ENCODE results near the gene CASK.
"Not testable (repeated sequence)": the region's sequence is repeated elsewhere in the genome, so short reads cannot be mapped to it uniquely, and the experiment has no call there.

Gene CASK

DNA sequence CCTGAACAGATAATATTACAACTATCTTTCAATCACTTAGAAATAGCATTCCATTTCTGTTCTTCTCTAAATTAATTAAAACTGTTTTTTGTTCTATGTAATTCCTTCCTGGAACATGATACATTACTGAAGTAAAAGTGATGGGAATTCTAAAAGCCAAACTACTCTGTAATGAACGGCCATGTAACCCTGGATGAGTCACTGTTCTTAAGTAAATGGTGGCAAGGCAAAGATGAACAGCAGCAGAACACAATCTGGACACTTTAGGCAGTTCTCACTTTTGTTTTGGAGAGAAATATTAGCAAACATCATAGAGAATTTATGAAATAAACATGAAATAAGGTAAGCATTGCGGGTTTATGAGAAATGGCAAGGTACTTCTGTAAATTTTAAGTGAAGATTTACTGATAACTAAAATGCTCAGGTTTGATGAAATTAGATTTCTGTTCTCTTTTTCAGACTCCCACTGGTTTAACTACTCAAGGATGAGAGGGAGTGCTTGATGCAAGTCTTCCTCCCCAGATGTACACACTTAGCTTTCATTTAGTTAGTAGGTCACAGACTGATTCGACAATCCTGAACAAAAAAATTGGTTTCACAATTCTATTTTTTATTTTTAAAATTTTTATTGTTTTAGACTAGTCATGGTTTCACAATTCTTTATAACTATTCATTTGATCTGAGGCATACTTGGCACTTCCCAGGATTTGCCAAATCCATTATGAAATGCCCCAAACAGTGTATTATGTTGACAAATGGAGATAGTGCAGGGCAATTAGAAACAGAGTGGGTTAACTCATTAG, 200.3 kb downstream of the CASK start:
- FAIRE-seq: no peak

GRCh38 chrX:41722214-41722613, 201.1 kb downstream of the CASK start:
- no peak for FAIRE-seq

DNA sequence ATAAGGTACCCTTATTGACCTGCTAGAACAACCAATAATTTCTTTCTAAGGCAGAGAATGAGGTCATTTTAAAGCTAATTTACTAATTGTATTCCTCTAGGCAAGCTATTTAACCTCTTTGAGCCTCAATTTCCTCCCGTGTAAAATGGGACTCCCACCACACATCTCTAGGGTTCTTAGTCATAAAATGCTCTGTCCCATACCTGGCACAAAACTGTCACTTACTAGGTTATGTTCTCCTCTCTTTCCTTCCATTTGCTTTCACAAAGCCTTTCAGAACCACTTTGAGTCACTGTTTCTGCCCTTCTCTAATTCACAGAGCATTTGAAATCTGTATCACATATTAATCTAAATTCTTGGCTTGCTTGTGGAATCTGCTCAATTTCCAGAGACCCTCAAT, 201.8 kb downstream of the CASK start:
- no peak for FAIRE-seq

GRCh38 chrX:41720125-41720779, 203.1 kb downstream of the CASK start:
- no peak for FAIRE-seq

DNA sequence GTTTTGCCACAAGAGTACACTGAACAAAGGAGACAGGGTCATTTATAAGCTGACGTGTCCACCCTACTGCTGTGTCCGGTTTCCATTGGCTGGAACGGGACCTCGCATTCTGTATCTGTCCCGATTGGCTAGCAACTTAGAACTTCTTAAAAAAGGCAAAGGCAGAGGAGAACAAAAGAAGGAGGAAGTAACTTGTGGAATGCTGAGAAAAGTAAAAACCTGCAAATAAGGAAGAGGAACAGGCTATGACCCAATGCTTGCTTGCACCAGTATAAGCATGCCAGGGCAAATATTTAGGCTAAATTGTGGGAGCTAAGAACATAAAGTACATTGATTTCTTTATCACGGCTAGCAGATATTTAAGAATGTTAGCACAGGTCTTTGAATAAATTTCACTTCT, 203.7 kb downstream of the CASK start:
- not testable (repeated sequence) for FAIRE-seq

DNA sequence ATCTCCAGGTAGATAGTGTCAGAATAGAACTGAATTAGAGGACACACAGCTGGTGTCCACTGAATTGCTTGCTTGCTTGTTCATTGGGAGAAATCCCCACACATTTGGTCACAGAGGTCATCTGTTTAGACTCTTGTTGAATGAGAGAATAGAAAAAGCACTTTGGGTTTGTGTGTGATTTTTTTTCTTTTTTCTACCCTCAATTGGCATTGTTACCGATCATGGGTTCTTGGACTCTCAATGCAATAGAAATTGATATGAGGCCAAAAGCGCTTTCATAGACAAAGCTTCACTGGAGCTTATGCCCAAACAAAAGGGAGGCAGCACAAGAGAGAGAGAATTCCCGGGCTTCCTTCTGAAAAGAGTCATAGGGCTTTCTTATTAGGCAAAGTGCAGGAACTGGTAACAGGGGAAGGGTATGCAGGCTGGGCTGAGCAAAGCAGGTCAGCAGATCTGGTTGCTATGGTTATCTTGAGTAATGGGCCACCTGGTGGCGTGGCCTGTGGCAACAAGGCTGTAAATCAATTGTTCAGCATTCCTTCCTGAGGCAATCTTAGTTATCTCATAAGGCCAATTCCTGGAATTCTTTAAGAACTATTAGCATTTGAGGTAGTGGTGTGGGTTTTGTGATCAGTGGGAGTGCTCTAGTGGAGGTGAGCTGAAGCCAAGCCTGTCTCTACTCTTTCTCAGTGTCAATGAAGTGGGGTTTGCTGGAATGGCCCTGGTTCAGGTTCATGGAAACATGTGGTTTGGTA, 204.7 kb downstream of the CASK start:
- FAIRE-seq: no peak

DNA sequence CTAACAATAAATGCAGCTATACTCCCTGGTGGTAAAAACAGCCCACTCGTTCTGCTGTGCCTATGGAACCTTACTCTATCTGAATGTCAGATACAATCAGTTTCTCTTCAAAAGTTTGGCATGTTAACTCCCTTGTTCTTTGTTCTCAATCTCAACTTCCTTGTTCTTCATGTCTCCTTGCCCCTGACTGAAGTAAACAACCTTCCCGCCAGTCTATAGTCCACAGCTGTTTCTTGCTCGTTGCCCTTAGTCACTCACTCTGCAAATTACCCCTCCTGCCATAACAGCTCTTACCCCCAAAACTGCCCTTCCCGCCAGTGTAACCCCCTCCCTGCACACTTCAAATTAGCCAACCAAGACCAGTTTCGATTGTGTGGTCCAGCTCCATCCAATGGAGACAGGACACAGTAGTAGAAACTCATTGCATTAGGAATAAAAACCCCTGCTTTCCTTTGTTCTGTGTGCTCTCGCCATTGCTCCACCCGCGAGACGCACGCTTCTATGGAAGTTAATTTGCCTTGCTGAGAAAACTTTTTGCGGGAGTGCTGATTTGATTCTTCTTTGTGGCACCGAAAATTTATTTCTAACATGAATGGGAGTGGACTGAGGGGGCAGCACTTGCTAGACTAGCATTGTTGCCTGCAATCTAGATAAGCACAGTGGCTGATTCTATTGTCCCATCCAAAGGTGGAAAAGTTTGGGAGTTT, 206.4 kb downstream of the CASK start:
- no peak for FAIRE-seq

- no peak for FAIRE-seq
Measured at GRCh38 chrX:41716222-41716621, 207.1 kb downstream of the CASK start.

DNA sequence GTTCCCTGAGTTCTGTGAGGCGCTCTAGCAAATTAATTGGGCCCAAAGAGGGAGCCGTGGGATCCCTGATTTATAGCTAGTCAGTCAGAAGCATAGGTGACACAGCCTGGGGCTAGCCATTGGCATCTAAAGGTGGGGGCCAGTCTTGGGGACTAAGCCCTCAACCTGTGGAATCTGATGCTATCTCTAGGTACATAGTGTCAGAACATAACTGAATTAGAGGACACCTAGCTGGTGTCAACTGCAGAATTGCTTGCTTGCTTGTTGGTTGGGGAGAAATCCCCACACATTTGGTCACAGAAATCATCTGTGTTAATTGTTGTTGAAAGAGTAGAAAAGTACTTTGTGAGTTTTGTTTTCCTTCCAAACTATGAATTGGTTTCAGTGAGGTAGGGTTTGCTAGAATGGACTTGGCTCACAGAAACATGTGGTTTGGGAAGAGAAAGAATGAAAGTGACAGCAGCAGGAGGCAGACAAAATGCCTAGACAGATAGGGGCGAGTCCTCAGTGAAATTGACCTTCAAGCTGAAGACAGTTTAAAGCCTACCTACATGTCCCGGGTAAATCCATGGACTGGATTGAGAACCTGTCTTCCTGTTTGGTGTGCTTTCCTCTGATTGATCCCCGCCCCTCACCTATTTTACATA, 212.2 kb downstream of the CASK start:
- no peak for FAIRE-seq

DNA sequence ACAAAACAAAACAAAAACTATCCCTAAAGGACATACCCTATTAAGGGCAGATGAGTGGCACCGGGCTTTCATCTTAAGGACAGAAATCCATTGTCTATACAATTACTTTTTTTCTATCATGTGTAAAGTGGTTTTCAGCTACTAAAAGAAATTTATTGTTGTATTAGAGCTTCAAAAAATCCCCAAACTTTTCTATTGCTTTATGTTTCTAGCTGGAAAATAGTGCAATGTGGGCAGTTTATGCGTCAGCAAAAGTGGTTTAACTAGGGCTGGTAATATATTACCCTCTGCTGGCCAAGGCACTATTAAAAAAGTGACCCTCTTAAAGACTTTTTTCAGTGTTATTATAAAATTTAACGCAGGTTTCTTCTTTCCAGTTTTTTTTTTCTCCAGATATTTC, 214.9 kb downstream of the CASK start:
- no peak for FAIRE-seq

DNA sequence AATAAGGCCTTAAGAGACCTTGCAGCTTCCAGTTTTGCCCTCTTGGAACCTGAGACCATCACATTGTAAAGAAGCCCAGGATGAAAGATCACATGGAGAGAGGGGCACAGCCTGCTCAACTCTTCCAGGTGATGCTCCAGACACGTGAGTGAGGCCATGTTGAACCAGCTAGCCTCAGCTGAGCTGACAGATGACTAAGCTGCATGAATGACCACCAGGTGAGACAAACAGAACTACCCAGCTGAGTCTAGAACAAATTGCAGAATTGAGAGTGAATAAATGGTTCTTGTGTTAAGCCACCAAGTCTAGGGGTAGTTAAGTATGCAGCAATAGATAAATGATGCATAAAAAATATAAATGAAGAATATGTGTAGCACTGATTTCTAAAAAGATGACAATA, 216.1 kb downstream of the CASK start:
- FAIRE-seq: no peak

DNA sequence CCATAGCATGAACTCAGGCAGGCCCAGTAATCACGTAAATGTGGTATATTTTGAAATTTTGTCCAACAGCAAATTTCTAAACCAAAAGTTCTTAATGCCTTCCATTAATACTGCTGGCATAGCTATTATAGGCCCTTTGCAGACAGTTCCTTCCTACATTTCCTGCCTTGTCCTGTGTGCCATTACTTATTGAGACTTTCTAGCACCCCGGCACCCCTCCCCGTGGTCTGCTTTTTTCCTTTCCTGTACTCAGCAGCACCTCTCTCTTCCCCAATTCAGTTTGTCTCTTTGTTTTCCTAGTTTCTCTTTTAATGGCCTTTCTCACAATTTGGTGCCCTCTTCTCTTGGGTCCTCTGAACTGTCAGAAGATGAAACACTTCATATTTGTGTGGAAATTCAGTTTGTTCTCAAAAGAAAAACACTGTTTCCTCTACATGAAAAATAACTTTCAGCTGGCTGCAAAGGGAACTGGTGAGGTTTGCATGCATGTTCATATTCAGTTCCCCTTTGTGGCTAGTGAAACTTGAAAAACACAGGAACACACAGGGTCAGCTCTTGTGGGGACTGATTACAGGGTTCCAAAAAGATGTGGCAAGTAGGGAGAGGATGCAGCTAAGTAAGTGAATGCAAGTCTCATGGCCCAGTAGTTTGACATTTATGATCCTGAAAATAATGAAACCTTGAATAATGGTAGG, 217.5 kb downstream of the CASK start:
- no peak for FAIRE-seq

- FAIRE-seq: no peak
Measured at GRCh38 chrX:41705042-41705441, 218.3 kb downstream of the CASK start.

GRCh38 chrX:41703574-41704029, 219.8 kb downstream of the CASK start:
- no peak for FAIRE-seq

DNA sequence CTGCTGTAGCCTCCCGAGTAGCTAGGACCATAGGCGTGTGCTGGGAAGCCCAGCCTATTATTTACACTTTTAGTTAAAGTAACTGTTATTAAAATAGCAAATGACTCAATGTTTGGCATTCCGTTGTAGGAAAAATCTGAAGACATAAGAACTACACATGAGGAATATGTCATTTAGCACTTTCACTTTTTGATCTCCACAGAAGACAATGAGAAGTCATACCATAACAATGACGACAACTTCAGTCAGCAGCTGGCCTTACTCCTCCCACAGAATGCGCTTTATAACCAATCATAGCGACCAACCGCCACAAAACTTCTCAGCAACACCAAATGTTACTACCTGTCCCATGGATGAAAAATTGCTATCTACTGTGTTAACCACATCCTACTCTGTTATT, 227.9 kb downstream of the CASK start:
- FAIRE-seq: no peak

GRCh38 chrX:41693024-41693423, 230.3 kb downstream of the CASK start:
- FAIRE-seq: no peak

- FAIRE-seq: no peak
Measured at GRCh38 chrX:41692162-41692749, 231.1 kb downstream of the CASK start.

DNA sequence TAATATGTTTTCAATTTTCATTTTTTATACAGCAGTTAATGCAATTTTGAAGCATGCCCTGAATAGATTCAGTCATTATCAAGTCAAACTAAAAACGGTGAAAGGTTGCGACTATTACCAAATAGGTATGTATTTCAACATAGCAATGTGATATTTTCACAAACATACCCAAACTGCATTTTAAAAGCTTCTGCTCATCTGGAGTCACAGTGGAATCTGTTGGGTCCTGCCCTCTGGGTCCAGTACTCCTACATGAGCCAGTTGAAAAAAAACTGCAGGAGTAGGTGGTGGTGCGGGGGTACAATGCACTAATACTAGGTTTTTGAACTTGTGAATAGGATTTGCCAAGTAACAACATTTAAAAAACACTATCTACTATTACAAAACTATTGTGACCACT, 233.6 kb downstream of the CASK start:
- no peak for FAIRE-seq

DNA sequence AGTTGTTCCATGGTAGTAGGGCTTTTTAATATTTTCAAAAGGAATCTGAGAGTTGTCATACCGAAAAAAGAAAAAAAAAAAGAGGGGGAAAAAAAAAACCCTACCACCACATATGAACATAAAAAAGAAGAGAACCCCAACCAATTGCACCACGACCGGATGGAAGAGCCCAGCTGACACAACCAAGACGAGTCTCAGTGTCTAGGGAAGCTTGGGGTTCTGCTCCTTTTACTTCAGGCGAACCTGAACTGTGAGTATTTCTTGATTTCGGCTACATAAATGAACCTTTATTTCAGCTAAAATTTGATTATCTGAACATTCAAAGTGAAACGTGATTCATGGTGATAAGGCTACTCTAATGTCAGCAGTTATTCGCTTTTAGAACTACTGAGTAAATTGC, 234.5 kb downstream of the CASK start, which contains the start of gene GPR34:
TSS of gene GPR34 (plus strand) at position 139 of the 400 bp plus-strand sequence. CDS start 6,661 bp downstream, outside the sequence.
- no peak for FAIRE-seq

- FAIRE-seq: no peak
Measured at GRCh38 chrX:41688156-41688555, 235.2 kb downstream of the CASK start.

- no peak for FAIRE-seq
Measured at GRCh38 chrX:41686788-41687187, 236.6 kb downstream of the CASK start.

All from TTC549 (cell line).